ACC112 (cell line): ENCODE data around the gene RIMKLA.

Source experiments
- H2AFZ ChIP-seq: fragments of 200-600 bp; sonication (generic); one replicate; pipeline ENCODE4 v1.6.0; 2017; ENCODE audit warnings: antibody characterized with exemption, low read length; ENCODE audit not compliant: unreplicated experiment
- H3K27ac ChIP-seq: fragments of 200-600 bp; sonication (generic); 2 replicates; pipeline ENCODE4 v1.5.1; 2014; ENCODE audit warnings: low read depth, mild to moderate bottlenecking, antibody characterized with exemption, low read length, moderate library complexity
- H3K27me3 ChIP-seq: fragments of 200-600 bp; sonication (generic); 2 replicates; pipeline ENCODE4 v1.6.1; 2014; ENCODE audit warnings: mild to moderate bottlenecking, antibody characterized with exemption, low read length, moderate library complexity, mixed read lengths; ENCODE audit not compliant: insufficient read depth
- H3K36me3 ChIP-seq: fragments of 200-600 bp; sonication (generic); 2 replicates; pipeline ENCODE4 v1.6.1; 2016; ENCODE audit warnings: mild to moderate bottlenecking, antibody characterized with exemption, low read length, moderate library complexity, mixed read lengths; ENCODE audit not compliant: insufficient read depth
- H3K4me1 ChIP-seq: fragments of 200-600 bp; sonication (generic); one replicate; pipeline ENCODE4 v1.6.1; 2016; ENCODE audit warnings: low read length, mixed read lengths; ENCODE audit not compliant: insufficient read depth, unreplicated experiment, control insufficient read depth
- H3K4me3 ChIP-seq: fragments of 200-600 bp; sonication (generic); 2 replicates; pipeline ENCODE4 v1.5.1; 2014; ENCODE audit warnings: mild to moderate bottlenecking, low read depth, low read length
- H3K79me2 ChIP-seq: fragments of 200-600 bp; sonication (generic); one replicate; pipeline ENCODE4 v1.6.0; 2016; ENCODE audit warnings: low read length; ENCODE audit not compliant: control insufficient read depth, unreplicated experiment, insufficient read depth

RIMKLA gene

DNA sequence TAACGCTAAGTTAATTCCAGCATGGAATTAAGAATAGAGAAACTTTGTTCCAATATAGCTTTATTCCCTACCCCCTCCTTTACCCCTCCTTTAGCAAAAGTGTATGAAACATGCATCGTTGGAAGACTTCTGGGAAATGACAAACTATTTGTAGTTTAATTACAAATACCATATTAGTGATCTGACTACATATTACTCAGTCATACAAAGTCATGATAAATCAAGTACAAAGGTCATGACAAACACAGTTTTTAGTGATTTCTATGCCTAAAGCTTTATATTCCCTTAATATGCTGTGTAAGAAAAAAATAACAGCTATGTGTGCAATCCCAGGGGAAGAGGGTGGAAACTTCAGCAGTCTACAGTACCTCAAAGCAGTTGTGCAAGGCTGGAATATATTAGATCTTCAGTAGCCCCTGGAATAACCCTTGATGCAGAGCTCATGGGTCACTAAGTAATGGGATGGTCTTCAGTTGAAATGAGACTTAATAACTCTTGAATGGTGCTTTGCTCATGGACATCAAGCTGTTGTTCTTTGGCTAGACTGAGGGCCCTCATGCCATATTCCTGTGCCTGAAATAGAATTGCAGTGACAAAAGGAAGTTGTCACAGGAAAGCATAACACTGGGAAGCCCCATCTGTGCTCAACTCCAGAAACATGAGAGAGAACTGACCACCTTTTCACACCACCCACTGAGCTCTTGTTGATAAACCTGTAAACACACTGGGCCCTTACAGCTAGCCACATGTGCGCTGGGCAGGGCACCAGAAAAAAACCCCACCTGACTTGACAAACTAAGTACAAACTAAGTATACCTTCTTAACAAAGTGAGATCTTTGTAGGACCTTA, 49.9 kb downstream of the RIMKLA start:
- Histone ChIP-seq H3K4me3 (no peak overlapping the region), H3K27me3 (peaks cover 4% of the 10 kb centered on the region; the same call in 1 of the 2 replicates), H3K4me1 (peaks cover 14% of the 10 kb centered on the region), H3K27ac (no peak overlapping the region), H3K79me2 (no peaks in the 10 kb centered on the region), H3K36me3 (no peaks in the 10 kb centered on the region), H2AFZ (no peak overlapping the region)

DNA sequence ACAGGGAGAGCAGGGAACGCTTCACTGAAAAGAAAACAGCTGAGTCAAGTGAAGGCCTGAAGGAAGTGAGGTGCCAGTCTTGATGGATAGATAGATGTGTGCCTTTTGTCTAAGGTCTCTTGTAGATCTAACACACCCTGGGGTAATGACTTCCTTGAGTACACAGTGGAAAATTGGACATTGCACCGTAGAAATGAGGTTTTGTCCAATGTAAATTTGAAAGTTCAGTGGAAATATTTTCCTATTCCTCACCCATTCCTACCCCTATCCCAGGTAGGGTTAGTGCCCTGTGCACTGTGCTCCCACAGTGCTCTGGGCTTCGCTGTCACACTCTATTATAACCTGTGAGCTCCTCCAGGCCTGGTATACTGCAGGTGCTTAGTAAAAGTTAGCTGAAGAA, 50.9 kb downstream of the RIMKLA start:
- H3K36me3 ChIP-seq, result no peaks in the 10 kb centered on the region
- H3K27me3 ChIP-seq, result peaks cover 4% of the 10 kb centered on the region; the same call in 1 of the 2 replicates
- H3K4me1 ChIP-seq, result peaks cover 14% of the 10 kb centered on the region
- H3K79me2 ChIP-seq, result no peaks in the 10 kb centered on the region
- H3K27ac ChIP-seq, result no peak overlapping the region
- no peak overlapping the region for H3K4me3 ChIP-seq
- no peak overlapping the region for H2AFZ ChIP-seq

DNA sequence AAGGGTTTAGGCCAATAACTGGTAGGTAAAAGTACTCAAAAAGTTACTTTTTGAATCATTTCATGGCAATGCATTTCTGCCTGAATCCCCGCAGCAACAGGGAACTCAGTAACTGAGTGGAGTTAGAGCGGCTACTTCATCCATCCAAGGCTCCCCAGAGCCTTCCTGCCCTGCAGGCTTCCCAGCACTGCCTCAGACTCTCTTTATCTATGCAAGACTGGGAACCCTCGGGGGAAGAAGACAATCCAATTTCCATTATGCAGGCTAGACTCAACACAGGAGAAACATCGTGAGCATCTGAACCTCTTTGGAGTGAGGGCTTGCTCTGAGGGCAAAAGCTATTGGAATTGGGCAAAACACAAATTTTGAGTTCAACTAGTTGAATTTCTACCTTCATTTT, 52.1 kb downstream of the RIMKLA start:
- no peaks in the 10 kb centered on the region for H3K79me2 ChIP-seq
- H3K27me3 ChIP-seq, result peaks cover 4% of the 10 kb centered on the region; the same call in 1 of the 2 replicates
- H3K4me3 ChIP-seq, result no peak overlapping the region
- H3K27ac ChIP-seq, result no peak overlapping the region
- H3K36me3 ChIP-seq, result no peaks in the 10 kb centered on the region
- H2AFZ ChIP-seq, result no peak overlapping the region
- peaks cover 14% of the 10 kb centered on the region for H3K4me1 ChIP-seq

DNA sequence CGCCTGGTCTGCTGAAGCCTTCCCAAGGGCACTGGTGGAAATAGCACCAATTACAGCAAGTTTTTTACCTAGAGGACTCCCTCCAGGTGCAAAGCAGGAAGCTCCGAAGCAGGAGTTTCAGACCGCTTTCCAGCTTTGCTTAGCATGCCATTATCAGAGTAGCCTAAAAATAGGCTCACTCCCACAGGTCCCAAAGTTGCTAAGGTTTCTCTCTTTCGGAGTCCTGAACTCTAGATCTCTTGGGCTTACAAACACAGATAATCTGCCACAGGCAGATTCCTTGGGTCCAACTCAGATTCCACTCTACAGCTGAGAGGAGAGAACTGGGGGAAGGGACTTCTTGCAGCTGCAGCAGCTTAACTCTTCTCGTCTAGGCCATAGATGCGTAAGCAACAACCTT, 52.8 kb downstream of the RIMKLA start:
- Histone ChIP-seq H2AFZ (no peak overlapping the region), H3K4me1 (peaks cover 14% of the 10 kb centered on the region), H3K36me3 (no peaks in the 10 kb centered on the region), H3K27ac (no peak overlapping the region), H3K79me2 (no peaks in the 10 kb centered on the region), H3K4me3 (no peak overlapping the region), H3K27me3 (peaks cover 4% of the 10 kb centered on the region; the same call in 1 of the 2 replicates)

DNA sequence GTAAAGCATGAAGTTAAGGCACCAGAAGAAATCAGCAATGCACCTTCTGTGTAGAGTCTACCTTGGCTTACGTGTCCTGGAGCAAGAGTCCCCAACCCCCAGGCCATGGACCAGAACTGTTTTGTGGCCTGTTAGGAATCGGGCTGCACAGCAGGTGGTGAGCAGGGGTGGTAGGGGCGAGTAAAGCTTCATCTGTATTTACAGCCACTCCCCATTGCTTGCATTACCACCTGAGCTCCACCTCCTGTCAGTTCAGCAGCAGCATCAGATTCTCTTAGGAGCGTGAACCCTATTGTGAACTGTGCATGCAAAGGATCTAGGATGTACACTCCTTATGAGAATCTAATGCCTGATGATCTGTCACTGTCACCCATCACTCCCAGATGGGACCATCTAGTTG, 53.7 kb downstream of the RIMKLA start:
- Histone ChIP-seq H2AFZ (no peak overlapping the region), H3K36me3 (no peaks in the 10 kb centered on the region), H3K79me2 (no peaks in the 10 kb centered on the region), H3K4me3 (no peak overlapping the region), H3K27me3 (peaks cover 4% of the 10 kb centered on the region; the same call in 1 of the 2 replicates), H3K27ac (no peak overlapping the region), H3K4me1 (peaks cover 14% of the 10 kb centered on the region)

DNA sequence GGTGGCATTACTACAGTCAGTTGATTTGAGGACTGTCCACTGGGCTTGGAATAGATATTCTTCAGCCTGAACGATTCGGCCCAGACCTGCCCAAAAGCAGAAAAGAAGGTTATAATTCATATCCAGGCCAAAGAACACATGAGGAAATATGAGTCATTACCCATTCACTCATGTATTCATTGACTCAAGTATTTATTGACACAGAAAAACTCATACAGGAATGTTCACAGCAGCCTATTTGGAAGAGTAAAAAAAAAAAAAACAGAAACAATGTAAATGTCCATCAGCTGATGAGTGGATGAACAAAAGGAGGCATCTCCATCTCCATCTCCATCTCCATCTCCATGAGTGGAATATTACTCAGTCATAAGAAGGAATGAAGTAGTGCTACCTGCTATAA, 59.3 kb downstream of the RIMKLA start:
- Histone ChIP-seq H3K4me3 (no peak overlapping the region), H3K27me3 (no peaks in the 10 kb centered on the region), H3K79me2 (no peaks in the 10 kb centered on the region), H3K36me3 (no peaks in the 10 kb centered on the region), H3K4me1 (peaks cover 14% of the 10 kb centered on the region), H2AFZ (no peak overlapping the region), H3K27ac (0 out of 2 replicates have a peak overlapping the region, but pooled peaks have one; percentile 7)

DNA sequence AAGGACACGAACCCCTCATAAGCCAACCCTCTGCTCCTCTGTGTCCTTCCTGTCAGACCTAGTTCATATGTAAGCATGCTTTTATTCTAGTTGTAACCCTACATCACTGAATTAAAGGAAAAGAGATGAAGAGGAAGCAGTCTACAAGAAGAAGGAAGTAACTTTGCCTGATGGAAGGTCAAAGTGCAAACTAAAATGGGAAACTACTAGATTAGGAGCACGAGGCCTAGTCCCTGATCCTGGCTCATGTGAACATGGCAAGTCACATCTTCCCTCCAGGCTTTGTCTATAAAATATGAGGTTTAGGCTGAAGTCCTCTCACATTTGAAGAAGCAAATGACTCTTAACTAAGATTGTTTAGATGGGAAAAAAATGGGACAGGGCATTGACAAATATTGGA, 62.1 kb downstream of the RIMKLA start:
- Histone ChIP-seq H3K27ac (no peak overlapping the region), H3K27me3 (no peaks in the 10 kb centered on the region), H3K36me3 (no peaks in the 10 kb centered on the region), H3K4me3 (no peak overlapping the region), H3K79me2 (no peaks in the 10 kb centered on the region), H3K4me1 (peaks cover 14% of the 10 kb centered on the region), H2AFZ (no peak overlapping the region)

DNA sequence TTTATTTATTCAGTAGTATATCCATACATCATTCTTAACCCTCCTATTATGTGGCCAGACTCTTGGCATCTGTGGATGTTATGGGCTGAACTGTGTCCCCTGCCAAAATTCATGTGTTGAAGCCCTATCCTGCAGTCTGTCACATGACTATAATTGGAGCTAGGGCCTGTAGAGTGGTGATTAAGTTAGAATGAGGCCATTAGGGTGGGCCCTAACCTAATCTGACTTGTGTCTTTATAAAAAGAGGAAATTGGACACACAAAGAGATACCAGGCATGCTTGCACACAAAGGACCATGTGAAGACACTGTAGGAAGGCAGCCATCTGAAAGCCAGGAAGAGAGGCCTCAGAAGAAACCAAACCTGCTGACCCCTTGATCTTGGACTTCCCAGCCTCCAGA, 68.7 kb downstream of the RIMKLA start:
- no peaks in the 10 kb centered on the region for H3K36me3 ChIP-seq
- no peaks in the 10 kb centered on the region for H3K4me1 ChIP-seq
- H3K4me3 ChIP-seq, result no peak overlapping the region
- no peak overlapping the region for H3K27ac ChIP-seq
- no peaks in the 10 kb centered on the region for H3K27me3 ChIP-seq
- no peaks in the 10 kb centered on the region for H3K79me2 ChIP-seq
- no peak overlapping the region for H2AFZ ChIP-seq

DNA sequence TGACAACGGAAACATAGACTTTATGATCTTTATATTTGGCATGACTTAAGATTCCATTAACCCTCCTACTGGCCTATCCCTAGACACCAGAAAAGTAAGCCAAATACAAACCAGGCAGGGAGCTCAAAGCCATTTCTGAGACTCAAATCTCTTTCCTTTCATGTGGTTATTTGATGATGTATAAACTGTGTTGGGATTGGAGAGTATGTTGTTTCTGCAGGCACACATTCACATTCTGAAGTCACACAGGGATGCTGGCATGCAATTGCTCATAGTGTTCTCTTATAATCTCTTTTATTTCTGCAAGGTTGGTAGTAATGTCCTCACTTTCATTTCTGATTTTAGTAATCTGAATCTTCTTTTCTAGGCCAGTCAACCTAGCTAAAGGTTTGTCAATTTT, 69.5 kb downstream of the RIMKLA start:
- Histone ChIP-seq H3K36me3 (no peaks in the 10 kb centered on the region), H3K4me1 (no peaks in the 10 kb centered on the region), H2AFZ (no peak overlapping the region), H3K27ac (no peak overlapping the region), H3K79me2 (no peaks in the 10 kb centered on the region), H3K27me3 (no peaks in the 10 kb centered on the region), H3K4me3 (no peak overlapping the region)

DNA sequence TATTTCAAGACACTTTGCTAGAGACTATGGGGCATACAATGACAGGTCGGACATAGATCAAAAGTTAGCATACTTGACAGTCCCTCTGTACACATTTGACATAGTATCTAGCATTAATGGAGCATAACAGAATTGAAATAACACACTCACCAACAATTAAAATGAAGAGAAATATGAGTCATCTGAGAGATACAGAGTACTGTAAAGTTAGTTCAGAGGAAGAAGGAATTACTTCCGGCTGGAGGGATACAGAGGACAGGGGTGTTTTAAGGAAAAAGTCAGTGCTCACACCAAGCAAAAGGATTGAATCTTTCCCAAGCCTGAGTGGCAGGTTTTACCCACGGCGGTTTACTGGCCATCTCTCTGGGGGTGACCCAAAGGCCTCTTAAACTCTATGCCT, 72.8 kb downstream of the RIMKLA start:
- Histone ChIP-seq H3K27ac (no peak overlapping the region), H3K79me2 (no peaks in the 10 kb centered on the region), H3K4me1 (peaks cover 5% of the 10 kb centered on the region), H3K36me3 (peaks cover 6% of the 10 kb centered on the region; the same call in 1 of the 2 replicates), H3K27me3 (no peaks in the 10 kb centered on the region), H3K4me3 (no peak overlapping the region), H2AFZ (no peak overlapping the region)

DNA sequence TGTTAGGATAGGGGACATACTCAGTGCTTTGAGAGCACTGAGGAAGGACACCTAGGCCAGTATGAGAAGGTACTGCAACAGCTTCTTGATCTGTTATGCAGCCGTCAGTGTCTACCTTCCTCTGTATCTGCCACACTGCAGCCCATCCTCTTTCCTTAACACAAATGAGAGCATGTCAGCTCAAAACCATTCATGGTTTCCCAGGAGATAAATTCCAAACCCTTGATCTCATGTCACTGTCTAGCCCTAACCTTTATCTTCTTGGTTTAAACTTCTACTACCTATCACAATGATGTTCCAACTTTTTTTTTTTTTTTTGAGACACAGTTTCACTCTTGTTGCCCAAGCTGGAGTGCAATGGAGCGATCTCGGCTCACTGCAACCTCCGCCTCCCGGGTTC, 73.8 kb downstream of the RIMKLA start:
- Histone ChIP-seq H3K79me2 (no peaks in the 10 kb centered on the region), H3K36me3 (peaks cover 8% of the 10 kb centered on the region; the same call in 1 of the 2 replicates), H3K27ac (no peak overlapping the region), H3K27me3 (no peaks in the 10 kb centered on the region), H3K4me1 (peaks cover 5% of the 10 kb centered on the region), H3K4me3 (no peak overlapping the region), H2AFZ (no peak overlapping the region)
